ENCODE data around the gene NKRF.

The NKRF gene

GRCh38 chrX:119589810-119590209 lies 16.4 kb downstream of the NKRF start:
- TF ChIP-seq CTCF (IDR thresholded peaks at IDR 0.05; ENCODE audit: low read depth, low read length, missing control alignments), result no peak
- no peak for DNase-seq (ENCODE audit: low read depth)
- H3K4me3 ChIP-seq (ENCODE audit: low read depth, low read length), result no peak overlapping the region

- DNase-seq (ENCODE audit: low read depth), result no peak
- no peak overlapping the region for H3K4me3 ChIP-seq (ENCODE audit: low read depth, low read length)
- no peak for TF ChIP-seq CTCF (IDR thresholded peaks at IDR 0.05; ENCODE audit: low read depth, low read length, missing control alignments)
These were observed 22.7 kb downstream of the NKRF start for GRCh38 chrX:119583431-119584059.

GRCh38 chrX:119579414-119579813 lies 26.8 kb downstream of the NKRF start:
- H3K4me3 ChIP-seq (ENCODE audit: low read depth, low read length), result no peak overlapping the region

GRCh38 chrX:119574394-119575266 lies 31.6 kb downstream of the NKRF start, which contains the start of gene UBE2A:
Gene UBE2A (plus strand): TSS chrX:119574563. CDS start chrX:119574712, 149 bp downstream.
- DNase-seq (ENCODE audit: low read depth), result peak; percentile 80
- TF ChIP-seq CTCF (IDR thresholded peaks at IDR 0.05; ENCODE audit: low read depth, low read length, missing control alignments), result peak; percentile 18
- peak within 1 kb of the TSS; percentile 57 for H3K4me3 ChIP-seq (ENCODE audit: low read depth, low read length)

More at GRCh38 chrX:119579414-119579813, 26.8 kb downstream of the NKRF start:
- TF ChIP-seq CTCF (IDR thresholded peaks at IDR 0.05; ENCODE audit: low read depth, low read length, missing control alignments), result no peak
- DNase-seq (ENCODE audit: low read depth), result no peak

- H3K4me3 ChIP-seq (ENCODE audit: low read depth, low read length), result peak overlapping the region; percentile 57
- TF ChIP-seq CTCF (IDR thresholded peaks at IDR 0.05; ENCODE audit: low read depth, low read length, missing control alignments), result no peak
- no peak for DNase-seq (ENCODE audit: low read depth)
These were observed 32.3 kb downstream of the NKRF start for GRCh38 chrX:119573840-119574393.

- no peak for DNase-seq (ENCODE audit: low read depth)
- no peak for TF ChIP-seq CTCF (IDR thresholded peaks at IDR 0.05; ENCODE audit: low read depth, low read length, missing control alignments)
- H3K4me3 ChIP-seq (ENCODE audit: low read depth, low read length), result no peak overlapping the region; the same call in 1 of the 2 replicates
These were observed 33.0 kb downstream of the NKRF start for GRCh38 chrX:119573222-119573621.

Measured in GM12864 (cell line).